ENCODE data around the gene CACNG5.
A peak's percentile ranks its signal among the peaks of the same experiment; 100 is the strongest.

GRCh38 chr17:66904760-66905624 lies 70.1 kb downstream of the CACNG5 start:
- no peak for TF ChIP-seq ZFP3 (CRISPR knock-in tag; IDR thresholded peaks at IDR 0.05)
- no peak for TF ChIP-seq POU6F1 (CRISPR knock-in tag; IDR thresholded peaks at IDR 0.05; ENCODE audit: borderline replicate concordance, low read depth)
- TF ChIP-seq ZFP30 (CRISPR knock-in tag; IDR thresholded peaks at IDR 0.05) = 0 out of 2 replicates have a peak, but pooled peaks have one; percentile 3

Data from SK-N-SH treated with all-trans-retinoic acid at 6 μM for 48 hours (cell line).